RCC 7860 (cell line): ENCODE measurements around the gene LPXN.

Experiments used
- DNase-seq: peaks from one replicate; pipeline ENCODE4 v3.0.0-alpha.2; 2015; ENCODE audit warnings: low spot score
- FAIRE-seq: peaks from 2 replicates; lab custom pipeline; 2012; peaks lifted over from hg19 to GRCh38; lab: Jason Lieb, UNC

The LPXN gene

DNA sequence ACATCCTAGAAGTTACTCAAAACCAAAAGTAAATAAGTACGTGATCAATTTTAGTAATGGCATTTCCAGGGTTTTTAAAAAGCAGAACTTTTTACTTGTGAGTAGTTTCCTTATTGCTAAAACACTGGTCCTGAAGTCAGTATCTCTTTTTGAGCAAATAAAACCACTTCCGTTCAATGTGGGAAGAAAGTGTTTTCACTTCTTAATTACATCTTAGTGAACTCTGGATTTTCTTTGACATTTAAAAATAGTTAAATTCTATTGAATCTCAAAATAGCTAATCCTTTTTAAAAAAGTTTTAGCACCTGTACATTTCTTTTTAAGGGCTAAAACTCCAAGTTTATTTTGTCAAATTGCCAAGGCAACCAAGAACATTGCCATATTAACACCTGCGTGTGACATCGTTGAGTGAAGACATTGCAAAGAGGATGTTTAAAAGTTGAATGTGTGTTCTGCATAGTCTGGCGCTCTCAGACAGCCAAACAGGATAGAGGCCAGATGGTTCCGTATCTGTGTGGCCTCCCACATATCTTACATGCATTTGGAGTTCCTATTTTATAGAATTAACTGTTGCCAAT lies 50.5 kb downstream of the LPXN start:
- FAIRE-seq (no peak), DNase-seq (no peak)

DNA sequence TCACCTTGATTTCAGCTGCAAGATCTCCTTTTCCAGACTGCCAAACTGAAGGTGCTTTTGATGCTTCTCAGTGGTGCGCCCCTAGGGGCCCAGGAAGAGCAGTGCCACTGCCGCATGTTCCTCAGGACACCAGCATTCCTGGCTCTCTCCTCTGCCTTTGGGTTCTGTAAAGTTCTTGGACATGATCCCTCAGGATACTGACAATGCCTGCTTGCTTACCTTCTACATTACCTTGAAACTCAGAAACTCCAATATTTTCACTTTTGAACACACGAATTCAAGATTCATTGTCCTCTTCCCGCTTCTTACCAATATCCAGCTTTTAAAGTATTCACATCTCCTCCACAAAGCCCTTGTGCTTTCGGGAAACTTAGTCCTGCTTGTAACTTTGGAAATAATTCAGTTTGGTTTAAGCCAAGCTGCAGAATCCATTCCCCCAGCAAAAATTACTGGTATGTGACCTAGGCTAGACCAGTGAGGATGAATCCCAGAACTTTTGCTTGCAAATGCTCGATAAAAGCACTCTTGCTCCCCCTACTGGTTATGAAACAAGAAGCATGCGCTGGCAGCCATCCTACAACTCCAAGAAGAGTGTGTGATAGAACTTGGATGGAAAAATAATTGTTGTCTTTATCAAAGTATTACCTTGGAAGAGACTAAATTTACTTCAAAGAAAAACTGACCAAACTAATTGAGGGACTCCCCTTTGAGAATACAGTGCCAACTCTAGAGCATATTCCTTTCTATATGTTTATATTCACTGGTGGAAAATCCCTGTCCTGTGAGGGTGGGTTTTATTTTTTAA lies 51.2 kb downstream of the LPXN start:
- DNase-seq (peak; percentile 43), FAIRE-seq (peak; percentile 38)

DNA sequence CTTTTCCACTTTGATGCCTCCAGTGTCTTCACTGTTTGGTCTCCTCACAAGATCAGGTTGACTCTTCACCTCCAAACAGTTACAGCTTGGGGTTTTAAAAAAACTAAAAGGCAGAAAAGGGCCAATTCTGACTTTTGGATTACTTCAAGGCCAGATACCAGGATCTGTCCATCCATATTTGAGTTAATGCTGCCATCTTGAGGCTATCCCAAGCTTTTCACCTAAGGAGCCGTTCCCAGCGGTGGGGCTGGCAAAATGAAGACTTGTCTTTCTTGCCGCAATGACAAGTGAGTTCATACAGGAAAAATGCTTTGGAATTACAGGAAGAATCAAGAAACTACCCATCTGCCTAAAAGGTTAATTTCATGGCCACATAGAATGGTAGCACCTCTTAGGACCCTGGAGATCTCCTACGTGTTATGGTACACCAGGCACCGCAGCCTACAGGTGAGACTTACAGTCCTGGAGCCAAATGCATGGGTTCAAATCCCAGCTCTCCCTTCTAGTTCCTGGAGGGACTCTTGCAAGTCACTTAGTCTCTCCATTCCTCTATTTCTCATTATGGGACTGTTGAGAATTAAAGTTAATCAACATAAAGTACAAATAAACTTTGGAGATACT lies 61.8 kb downstream of the LPXN start:
- peak; percentile 4 for FAIRE-seq
- DNase-seq = peak; percentile 14

DNA sequence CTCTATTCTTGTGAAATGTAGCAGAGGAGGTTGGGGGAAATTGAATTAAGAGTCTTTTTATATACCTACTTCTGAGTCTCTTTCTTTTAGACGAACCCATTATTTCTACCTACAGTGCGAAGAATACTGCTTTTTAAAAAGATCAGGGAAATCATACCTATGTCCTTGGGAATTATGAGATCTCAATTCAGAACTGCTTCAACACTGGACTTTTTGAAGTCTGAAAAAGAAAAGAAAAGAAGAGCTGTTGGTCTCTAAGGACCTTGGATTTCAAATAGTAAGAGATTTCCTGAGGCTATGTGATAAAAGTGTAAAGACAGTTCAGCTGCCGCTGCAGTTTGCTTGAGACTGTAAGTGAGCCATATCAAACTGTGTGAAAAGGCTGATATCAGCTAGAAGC lies 64.0 kb downstream of the LPXN start:
- FAIRE-seq (no peak), DNase-seq (no peak)

DNA sequence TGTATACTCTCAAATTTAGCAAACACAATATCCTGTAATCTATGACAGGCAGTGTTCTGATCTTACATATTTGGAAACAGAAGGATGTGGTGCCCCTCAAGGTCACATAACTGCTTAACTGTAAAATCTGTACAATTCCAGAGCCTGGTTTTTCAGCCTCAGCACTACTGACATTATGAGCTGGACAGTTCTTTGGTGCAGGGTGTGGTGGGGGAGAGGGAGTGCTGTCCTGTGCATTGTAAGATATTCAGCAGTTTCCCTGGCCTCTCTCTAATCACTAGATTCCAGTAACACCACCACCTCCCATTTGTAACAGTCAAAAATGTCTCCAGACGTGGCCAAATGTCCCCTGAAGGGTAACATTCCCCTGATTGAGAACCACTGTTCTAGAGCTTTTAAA lies 65.9 kb downstream of the LPXN start:
- FAIRE-seq (no peak), DNase-seq (no peak)

DNA sequence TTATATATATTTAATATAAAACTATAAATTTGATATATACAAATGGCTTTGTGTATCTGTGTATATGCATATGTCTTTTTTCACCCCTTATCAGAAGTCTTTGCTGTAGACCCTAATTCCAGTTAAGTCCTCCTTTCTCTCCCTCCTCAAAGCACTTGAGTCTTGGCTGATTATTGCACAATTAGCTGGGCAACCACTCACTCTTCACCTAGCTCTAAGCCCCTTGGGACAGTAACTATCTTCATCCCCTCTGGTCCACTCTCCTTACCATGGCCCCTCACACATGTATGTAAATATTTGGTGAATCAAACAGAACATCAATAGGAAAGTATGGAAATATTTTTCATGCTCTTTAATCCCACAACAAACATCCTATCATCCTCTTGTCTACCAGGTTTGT lies 66.8 kb downstream of the LPXN start:
- DNase-seq (no peak), FAIRE-seq (no peak)

DNA sequence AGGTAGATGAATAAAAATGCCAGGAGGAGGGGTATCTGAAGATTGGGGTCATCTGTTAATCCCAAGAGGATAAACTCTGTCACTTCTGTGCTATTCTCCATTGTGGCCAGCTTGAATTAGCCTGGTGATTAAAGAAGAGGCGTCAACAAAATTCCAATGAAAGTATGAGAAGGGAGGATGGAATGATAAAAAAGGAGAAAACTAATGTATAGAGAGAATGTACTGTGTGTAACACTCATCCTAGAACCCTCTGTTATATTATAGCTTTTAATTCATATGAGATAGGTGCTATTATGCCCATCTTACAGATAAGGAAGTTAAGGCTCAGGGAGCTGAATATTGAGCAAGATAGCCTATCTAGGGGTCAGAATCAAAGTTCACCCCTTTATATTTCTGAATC lies 67.7 kb downstream of the LPXN start, which contains the start of gene OR5B21:
Gene OR5B21, minus strand, starts transcription at position 101 of the 400 bp plus-strand sequence. Its CDS starts 0 bp downstream, at position 101.
- FAIRE-seq (no peak), DNase-seq (no peak)

DNA sequence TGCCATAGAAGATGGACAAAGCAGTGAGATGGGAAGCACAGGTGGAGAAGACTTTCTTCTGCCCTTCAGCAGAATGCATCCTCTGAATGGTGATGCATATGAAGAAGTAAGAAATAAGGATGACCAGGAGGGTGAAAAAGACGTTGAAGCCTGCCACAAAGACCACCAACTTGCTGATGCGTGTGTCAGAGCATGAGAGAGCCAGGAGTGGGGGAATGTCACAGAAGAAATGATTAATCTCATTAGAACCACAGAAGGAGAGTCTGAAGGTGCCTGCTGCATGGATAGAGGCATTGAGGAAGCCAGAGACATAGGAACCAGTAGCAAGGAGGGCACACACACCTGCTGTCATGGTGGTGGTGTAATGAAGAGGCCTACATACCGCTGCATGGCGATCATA lies 68.3 kb downstream of the LPXN start:
- FAIRE-seq (no peak), DNase-seq (no peak)

DNA sequence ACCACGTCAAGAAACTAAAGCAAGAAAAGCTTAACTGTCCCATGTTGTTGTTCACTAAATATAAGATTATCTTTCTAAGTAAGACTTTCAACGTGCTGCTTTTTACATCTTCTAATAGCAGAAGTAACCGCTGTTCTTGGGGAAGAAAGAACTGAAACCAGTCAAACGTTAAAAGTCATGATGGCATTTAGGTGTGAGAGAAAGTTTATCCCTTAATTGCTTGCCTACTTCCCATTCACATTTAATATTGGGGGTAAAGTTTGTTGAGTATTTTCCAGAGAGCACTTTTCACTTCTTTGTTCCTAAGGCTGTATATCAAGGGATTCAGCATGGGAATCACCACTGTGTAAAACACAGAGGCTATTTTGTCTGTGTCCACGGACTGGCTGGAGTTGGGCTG lies 68.7 kb downstream of the LPXN start:
- DNase-seq = no peak
- no peak for FAIRE-seq

DNA sequence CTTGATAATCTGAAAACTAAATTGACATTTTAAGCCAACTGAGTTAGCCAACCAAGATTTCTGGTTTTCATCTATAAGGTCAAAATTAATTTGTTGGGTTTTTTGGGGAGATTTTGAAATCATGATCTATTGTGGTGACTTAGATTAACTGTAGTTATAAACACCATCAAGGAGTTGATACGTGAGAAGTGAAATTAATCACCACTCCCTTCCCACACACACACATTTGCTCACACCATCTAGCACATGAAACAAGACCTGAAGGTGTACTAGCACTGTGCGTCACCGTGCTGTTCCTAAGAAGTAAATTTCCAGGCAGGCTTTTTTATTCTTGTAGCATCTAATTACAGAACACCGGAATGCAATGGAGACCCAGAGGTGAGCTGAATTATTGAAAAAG lies 69.8 kb downstream of the LPXN start:
- FAIRE-seq (no peak), DNase-seq (no peak)

DNA sequence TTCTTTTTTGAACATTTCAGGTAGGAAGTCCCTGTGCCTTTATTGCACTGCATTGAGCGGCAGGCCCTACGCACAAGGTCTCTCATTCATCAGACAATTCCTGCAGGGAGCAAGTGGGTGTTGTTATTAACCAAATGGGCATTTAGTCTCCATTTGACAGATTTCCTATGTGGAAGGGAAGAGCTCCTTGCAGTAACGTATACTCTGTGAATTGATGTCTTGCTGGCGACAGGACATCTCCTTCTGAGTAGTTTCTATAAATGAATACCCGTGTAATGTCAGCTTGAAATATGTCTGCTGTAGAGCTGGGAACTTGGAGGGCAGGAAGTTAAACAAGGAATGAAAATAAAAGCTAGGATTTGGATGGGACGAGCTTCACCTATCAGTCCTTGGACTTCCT lies 71.4 kb downstream of the LPXN start:
- no peak for FAIRE-seq
- DNase-seq = no peak

DNA sequence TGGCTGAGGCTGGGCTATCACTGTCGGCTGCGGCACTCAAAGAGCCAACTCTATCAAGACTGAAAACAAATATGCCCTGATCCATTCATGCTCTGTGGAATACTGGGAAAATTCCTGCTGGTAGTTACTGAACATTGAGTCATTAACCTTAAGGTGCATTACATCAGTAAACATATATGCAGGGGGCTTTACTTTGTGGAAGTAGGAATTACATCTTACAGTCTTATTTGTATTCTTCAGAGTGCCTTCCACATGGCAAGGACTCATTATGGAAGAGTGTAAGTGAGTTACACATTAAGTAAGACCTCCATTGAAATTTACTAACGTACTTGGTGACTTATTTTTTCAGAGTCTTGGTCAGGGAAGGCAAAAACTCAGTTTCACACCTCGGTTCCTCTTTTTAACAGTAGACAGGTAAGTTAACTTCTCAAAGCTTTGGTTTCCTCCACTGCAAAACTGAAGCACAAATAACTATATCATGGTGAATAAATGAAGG lies 72.2 kb downstream of the LPXN start:
- no peak for FAIRE-seq
- DNase-seq = peak; percentile 5

DNA sequence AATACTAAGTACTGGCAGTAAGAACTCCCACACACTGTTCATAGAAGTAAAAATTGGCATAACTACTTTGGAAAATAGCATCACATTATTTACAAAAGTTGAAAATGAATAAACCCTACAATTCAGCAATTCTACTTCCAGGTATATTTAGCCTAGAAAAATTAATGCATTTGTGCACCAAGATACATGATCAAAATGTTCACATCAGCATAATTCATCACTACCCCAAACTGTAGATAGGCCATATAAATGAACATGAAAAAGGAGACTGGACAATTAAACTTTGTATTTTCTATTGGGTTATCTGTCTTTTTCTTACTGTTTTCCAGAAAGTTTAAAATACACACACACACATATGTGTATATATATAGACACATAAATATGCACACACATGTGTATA lies 73.7 kb downstream of the LPXN start:
- no peak for DNase-seq
- FAIRE-seq = no peak

DNA sequence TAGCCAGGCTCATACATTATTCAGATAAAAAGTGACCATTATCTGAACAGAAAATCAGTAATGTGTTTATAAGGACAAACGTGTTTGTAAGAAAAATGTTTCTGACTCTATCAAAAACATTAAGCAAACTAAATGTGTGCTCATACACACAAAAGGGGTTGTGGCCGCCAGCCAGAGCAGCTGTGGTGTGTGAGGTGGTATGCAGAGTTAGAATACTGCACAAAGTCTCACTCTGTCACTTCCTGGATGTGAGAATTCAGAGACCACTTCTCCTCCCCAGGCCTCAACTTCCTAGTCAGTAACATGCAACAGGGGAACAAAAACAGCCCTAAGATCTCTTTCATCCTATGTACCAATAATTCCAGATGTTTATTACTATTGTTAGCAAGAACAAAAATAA lies 77.2 kb downstream of the LPXN start:
- DNase-seq = no peak
- FAIRE-seq = no peak

DNA sequence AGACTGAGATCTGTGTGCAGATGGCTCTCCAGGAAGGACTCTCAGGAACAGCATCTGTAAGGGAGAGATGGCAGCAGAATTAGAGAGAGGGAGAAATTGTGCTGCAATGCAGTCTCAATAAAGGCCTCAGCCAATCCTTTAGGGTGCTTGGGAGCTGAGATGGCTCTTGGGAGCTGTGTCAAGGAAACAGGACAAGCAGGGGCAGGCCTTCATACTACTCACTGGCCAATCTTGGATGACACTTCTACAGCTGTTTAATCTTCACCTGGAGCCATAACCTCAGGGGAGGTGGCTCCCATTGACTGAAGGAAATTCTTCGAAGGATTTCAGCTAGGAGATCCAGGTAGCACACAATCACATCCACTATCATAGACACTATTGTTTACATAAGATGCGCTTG lies 77.7 kb downstream of the LPXN start:
- FAIRE-seq = no peak
- DNase-seq = no peak

DNA sequence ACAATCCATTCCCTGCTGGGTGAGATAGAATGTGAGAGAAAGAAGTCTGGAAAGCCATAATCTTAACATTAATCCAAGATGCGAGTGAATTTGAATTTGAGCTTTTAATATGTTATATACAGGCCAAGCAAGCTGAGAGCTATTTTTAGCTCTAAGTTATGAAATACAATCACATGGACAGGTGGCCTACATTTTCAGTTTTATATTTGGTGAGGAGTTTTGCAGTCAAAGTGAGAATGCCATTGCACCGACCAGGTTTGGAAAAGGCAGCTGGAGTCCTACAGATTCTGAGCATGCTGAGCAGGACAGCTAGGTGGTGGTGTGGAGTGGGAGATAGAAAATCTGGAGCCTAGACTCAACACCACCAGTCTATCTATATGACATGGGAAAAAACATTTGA lies 79.8 kb downstream of the LPXN start:
- DNase-seq = no peak
- FAIRE-seq = no peak

DNA sequence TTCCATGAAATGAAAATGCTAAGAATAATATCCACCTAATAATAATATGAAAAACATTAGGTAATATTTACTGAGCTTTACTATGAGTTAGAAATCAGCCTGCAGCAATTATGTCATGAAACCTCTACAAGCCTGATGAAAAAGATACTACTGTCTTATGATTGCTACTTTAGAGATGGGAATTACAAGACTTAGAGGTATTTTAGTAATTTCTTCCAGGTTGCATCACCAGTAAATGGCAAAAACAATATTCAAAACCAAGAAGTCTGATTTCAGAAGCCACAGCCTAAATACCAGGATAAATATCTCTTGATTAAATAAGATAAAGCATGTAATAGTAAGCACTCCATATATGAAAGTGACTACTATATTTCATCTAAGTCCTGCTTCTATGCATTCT lies 81.6 kb downstream of the LPXN start:
- no peak for DNase-seq
- no peak for FAIRE-seq

DNA sequence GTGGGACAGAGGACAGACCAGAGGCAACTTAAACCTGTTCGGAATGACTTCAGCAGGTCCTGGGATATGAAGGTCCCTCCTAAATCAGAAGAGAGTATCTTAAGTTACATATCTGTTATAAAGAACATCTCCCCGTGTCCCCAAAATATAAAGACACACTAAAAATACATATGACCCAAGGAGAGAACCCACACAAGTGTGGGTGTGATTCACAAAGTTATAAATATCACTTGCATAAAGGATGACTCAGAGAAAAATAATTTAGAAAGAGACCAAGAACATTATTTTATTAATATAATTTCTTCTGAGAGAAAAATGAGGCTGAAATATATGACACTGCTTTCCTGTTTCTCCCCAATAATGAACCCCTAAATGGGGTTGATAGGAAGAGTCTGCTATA lies 82.0 kb downstream of the LPXN start:
- DNase-seq (no peak), FAIRE-seq (no peak)

DNA sequence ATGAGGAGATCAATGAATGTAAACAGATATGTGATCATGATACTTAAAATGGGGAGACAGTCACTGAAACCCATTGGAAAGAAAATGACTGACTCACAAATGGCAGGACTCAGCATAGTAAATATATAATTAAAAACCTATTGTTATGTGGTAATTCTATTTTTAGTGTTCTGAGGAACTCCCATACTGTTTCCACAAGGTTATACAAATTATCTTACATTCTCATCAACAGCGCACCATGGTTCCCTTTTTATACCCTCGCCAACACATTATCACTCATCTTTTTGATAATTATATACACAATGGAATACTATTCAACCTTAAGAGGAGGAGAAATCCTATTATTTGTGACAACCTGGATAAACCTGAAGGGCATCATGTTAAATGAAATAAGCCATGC lies 84.8 kb downstream of the LPXN start:
- FAIRE-seq (no peak), DNase-seq (no peak)

DNA sequence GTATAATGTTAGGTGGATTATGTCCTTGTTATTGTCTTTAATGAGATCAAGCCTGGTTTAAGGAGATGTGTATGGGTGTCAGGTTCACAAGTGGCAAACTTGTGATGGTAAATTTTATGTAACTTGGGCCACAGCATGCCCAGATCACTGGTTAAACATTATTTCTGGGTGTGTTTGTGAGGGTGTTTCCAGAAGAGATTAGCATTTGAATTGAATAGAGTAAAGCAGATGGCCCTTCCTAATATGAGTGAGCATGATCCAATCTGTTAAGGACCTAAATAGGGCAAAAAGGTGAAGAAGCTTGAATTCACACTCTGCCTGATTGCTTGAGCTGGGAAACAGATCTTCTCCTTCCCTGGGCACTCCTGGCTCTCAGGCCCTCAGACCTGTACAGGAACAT lies 88.5 kb downstream of the LPXN start:
- FAIRE-seq = no peak

DNA sequence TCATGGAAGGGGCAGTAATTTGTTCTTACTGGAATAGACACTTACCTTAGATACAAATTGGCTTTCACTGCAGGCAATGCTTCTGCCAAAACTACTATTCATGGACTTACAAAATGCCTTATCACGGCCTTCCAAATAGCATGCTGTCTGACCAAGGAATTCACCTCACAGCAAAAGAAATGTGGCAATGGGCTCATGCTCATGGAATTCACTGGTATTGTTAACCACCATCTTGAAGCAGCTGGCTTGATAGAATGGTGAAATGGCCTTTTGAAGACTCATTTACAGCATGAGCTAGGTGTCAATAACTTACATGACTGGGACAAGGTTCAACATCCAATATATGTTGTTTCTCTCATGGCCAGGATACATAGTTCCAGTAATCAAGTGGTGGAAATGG lies 89.7 kb downstream of the LPXN start:
- DNase-seq = no peak
- FAIRE-seq = no peak

More for the DNA sequence above, 88.5 kb downstream of the LPXN start:
- no peak for DNase-seq
